Measurements from ENCODE around the gene FCAMR. TPM values are rescaled to one million over a fixed set of nuclear protein-coding genes. Genes with fewer than 3 reads are reported as not detected.
A peak's percentile ranks its signal among the peaks of the same experiment; 100 is the strongest.

Gene FCAMR
- total and polyA plus RNA-seq, 4 donors = 0.14 to 0.59 (median 0.39) TPM

DNA sequence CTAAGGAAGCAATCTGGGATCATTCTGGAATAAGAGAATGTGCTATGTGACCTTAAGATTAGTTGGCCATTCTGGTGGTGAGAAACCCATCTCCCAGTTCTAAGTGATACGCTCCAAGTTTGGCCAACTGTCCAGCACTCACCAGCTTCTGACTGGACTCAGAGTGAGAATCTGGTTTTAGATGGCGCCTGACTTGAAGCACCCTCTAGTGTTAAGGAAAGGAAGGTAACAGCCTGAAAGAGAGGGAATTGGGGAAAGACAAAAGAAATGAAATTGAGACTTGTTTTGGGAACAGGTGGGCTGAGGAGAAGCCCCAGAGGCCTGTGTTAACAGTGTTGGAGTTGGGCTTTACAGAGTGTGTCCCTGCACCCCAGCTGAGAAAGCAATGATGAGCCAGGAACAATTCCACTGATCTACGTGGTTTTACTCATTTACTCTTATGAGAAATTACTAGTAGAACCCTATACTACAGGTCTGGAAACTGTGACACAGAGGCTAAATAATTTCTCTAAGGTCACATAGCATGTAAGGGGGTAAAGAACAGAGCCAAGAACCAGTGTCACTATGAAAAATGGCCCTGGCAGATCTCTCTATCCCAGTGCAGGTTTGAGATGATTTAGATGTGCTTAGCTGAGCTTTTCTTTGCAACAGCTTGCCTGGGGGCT is 9.3 kb upstream of the FCAMR start:
- Histone ChIP-seq H3K36me3 (ENCODE audit: control insufficient read depth in 4 of 4, insufficient read depth in 3 of 4, low read depth in 1 of 4, low read length in 3 of 4) (no peaks in the 10 kb centered on the region), H3K27ac (ENCODE audit: low read depth in 1 of 2, low read length in 2 of 2) (no peak overlapping the region), H3K4me1 (ENCODE audit: control insufficient read depth in 4 of 4, insufficient read depth in 4 of 4, low read length in 3 of 4) (no peaks in the 10 kb centered on the region), H3K27me3 (ENCODE audit: control insufficient read depth in 4 of 4, insufficient read depth in 4 of 4, low read length in 3 of 4) (no peaks in the 10 kb centered on the region), H3K9ac (ENCODE audit: low read depth in 1 of 2, low read length in 2 of 2) (no peak overlapping the region), H3K9me3 (ENCODE audit: control insufficient read depth in 4 of 4, low read length in 3 of 4) (no peaks in the 10 kb centered on the region), H3K4me3 (ENCODE audit: low read depth in 1 of 3, low read length in 3 of 3) (no peak overlapping the region)
- WGBS = 55% methylated on average over 3 of the region's 3 CpGs
- no peak for DNase-seq (ENCODE audit: low spot score)
- TF ChIP-seq SP1 (IDR thresholded peaks at IDR 0.05) (no peak), RXRA (IDR thresholded peaks at IDR 0.05) (no peak), FOXA1 (IDR thresholded peaks at IDR 0.05) (no peak), RAD21 (IDR thresholded peaks at IDR 0.05) (peak; percentile 94 to 98), GABPA (IDR thresholded peaks at IDR 0.05 in 1 of 2, conservative IDR thresholded peaks at IDR 0.05 in 1 of 2) (no peak), JUND (IDR thresholded peaks at IDR 0.05) (no peak), YY1 (IDR thresholded peaks at IDR 0.05) (no peak), FOXA2 (IDR thresholded peaks at IDR 0.05) (no peak), HNF4G (IDR thresholded peaks at IDR 0.05) (no peak), EGR1 (IDR thresholded peaks at IDR 0.05; ENCODE audit: low read depth in 2 of 2) (no peak), NR2F2 (IDR thresholded peaks at IDR 0.05) (no peak)
- TF ChIP-seq, protein P1, sequence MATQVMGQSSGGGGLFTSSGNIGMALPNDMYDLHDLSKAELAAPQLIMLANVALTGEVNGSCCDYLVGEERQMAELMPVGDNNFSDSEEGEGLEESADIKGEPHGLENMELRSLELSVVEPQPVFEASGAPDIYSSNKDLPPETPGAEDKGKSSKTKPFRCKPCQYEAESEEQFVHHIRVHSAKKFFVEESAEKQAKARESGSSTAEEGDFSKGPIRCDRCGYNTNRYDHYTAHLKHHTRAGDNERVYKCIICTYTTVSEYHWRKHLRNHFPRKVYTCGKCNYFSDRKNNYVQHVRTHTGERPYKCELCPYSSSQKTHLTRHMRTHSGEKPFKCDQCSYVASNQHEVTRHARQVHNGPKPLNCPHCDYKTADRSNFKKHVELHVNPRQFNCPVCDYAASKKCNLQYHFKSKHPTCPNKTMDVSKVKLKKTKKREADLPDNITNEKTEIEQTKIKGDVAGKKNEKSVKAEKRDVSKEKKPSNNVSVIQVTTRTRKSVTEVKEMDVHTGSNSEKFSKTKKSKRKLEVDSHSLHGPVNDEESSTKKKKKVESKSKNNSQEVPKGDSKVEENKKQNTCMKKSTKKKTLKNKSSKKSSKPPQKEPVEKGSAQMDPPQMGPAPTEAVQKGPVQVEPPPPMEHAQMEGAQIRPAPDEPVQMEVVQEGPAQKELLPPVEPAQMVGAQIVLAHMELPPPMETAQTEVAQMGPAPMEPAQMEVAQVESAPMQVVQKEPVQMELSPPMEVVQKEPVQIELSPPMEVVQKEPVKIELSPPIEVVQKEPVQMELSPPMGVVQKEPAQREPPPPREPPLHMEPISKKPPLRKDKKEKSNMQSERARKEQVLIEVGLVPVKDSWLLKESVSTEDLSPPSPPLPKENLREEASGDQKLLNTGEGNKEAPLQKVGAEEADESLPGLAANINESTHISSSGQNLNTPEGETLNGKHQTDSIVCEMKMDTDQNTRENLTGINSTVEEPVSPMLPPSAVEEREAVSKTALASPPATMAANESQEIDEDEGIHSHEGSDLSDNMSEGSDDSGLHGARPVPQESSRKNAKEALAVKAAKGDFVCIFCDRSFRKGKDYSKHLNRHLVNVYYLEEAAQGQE (IDR thresholded peaks at IDR 0.05) = peak; percentile 69
- TF ChIP-seq, protein P2, sequence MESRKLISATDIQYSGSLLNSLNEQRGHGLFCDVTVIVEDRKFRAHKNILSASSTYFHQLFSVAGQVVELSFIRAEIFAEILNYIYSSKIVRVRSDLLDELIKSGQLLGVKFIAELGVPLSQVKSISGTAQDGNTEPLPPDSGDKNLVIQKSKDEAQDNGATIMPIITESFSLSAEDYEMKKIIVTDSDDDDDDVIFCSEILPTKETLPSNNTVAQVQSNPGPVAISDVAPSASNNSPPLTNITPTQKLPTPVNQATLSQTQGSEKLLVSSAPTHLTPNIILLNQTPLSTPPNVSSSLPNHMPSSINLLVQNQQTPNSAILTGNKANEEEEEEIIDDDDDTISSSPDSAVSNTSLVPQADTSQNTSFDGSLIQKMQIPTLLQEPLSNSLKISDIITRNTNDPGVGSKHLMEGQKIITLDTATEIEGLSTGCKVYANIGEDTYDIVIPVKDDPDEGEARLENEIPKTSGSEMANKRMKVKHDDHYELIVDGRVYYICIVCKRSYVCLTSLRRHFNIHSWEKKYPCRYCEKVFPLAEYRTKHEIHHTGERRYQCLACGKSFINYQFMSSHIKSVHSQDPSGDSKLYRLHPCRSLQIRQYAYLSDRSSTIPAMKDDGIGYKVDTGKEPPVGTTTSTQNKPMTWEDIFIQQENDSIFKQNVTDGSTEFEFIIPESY (IDR thresholded peaks at IDR 0.05) = no peak
- TF ChIP-seq, protein P3, sequence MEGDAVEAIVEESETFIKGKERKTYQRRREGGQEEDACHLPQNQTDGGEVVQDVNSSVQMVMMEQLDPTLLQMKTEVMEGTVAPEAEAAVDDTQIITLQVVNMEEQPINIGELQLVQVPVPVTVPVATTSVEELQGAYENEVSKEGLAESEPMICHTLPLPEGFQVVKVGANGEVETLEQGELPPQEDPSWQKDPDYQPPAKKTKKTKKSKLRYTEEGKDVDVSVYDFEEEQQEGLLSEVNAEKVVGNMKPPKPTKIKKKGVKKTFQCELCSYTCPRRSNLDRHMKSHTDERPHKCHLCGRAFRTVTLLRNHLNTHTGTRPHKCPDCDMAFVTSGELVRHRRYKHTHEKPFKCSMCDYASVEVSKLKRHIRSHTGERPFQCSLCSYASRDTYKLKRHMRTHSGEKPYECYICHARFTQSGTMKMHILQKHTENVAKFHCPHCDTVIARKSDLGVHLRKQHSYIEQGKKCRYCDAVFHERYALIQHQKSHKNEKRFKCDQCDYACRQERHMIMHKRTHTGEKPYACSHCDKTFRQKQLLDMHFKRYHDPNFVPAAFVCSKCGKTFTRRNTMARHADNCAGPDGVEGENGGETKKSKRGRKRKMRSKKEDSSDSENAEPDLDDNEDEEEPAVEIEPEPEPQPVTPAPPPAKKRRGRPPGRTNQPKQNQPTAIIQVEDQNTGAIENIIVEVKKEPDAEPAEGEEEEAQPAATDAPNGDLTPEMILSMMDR (IDR thresholded peaks at IDR 0.05; ENCODE audit: low read depth, low read length, missing input control) = peak; percentile 78
- TF ChIP-seq, protein P4, sequence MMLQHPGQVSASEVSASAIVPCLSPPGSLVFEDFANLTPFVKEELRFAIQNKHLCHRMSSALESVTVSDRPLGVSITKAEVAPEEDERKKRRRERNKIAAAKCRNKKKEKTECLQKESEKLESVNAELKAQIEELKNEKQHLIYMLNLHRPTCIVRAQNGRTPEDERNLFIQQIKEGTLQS (IDR thresholded peaks at IDR 0.05) = no peak
- TF ChIP-seq, protein P5, sequence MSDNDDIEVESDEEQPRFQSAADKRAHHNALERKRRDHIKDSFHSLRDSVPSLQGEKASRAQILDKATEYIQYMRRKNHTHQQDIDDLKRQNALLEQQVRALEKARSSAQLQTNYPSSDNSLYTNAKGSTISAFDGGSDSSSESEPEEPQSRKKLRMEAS (IDR thresholded peaks at IDR 0.05) = no peak
